HEK293 (cell line): Measurements from ENCODE around the gene COL1A2.

Experiments
- CTCF ChIA-PET: fragments of 350-600 bp; formaldehyde crosslinking; extraction: SDS; loops from one replicate; lab custom pipeline; 2021; ENCODE audit warnings: antibody characterized with exemption; lab: Yijun Ruan, JAX
- POLR2A ChIA-PET: fragments of 300-600 bp; formaldehyde crosslinking; extraction: SDS; loops from one replicate; lab custom pipeline; 2020; ENCODE audit warnings: antibody characterized with exemption, inconsistent platforms; lab: Yijun Ruan, JAX
- H3K27ac ChIP-seq: fragments of 200-500 bp; sonication (Bioruptor generic); 2 replicates; pipeline ENCODE4 v1.5.1; 2014; ENCODE audit warnings: low read depth, low read length, control low read depth, inconsistent platforms; ENCODE audit errors: extremely low read depth
- H3K36me3 ChIP-seq, 2 experiments: fragments of 200-500 bp in 1 of 2; sonication (Bioruptor generic) in 1 of 2; 1 replicate in 1 of 2; 2 replicates in 1 of 2; pipeline ENCODE4 v1.5.1; 2014 to 2017; ENCODE audit warnings: inconsistent platforms in 2 of 2, low read length in 2 of 2; ENCODE audit not compliant: control insufficient read depth in 2 of 2, insufficient read depth in 1 of 2
- H3K4me1 ChIP-seq: fragments of 200-500 bp; sonication (Bioruptor generic); 2 replicates; pipeline ENCODE4 v1.5.1; 2014; ENCODE audit warnings: mild to moderate bottlenecking, low read length, inconsistent platforms; ENCODE audit not compliant: control insufficient read depth, insufficient read depth
- H3K4me3 ChIP-seq: 2 replicates; pipeline ENCODE4 v1.5.1; 2011; ENCODE audit warnings: low read depth, mild to moderate bottlenecking, control low read depth, low read length, moderate library complexity
- H3K9me3 ChIP-seq: fragments of 200-500 bp; sonication (Bioruptor generic); 2 replicates; pipeline ENCODE4 v1.5.1; 2014; ENCODE audit warnings: low read depth, low read length, inconsistent platforms; ENCODE audit not compliant: control insufficient read depth, insufficient read depth
- GFI1B ChIP-seq: fragments of 450-650 bp; formaldehyde crosslinking; IDR thresholded peaks from 2 replicates; pipeline ENCODE4 v1.5.1; 2016; ENCODE audit warnings: missing biosample characterization, missing genetic modification characterization
- GLI4 ChIP-seq: fragments of 450-650 bp; formaldehyde crosslinking; IDR thresholded peaks from 2 replicates; pipeline ENCODE4 v1.5.1; 2016; ENCODE audit warnings: missing biosample characterization, missing genetic modification characterization
- SALL2 ChIP-seq: fragments of 450-650 bp; formaldehyde crosslinking; IDR thresholded peaks from 2 replicates; pipeline ENCODE4 v1.5.0; 2017; ENCODE audit warnings: missing biosample characterization, mild to moderate bottlenecking, missing genetic modification characterization, borderline replicate concordance
- ZBTB17 ChIP-seq: fragments of 450-650 bp; formaldehyde crosslinking; IDR thresholded peaks from 2 replicates; pipeline ENCODE4 v1.5.1; 2016; ENCODE audit warnings: missing biosample characterization, missing genetic modification characterization
- ZNF121 ChIP-seq: fragments of 450-650 bp; formaldehyde crosslinking; IDR thresholded peaks from 2 replicates; pipeline ENCODE4 v1.5.1; 2016; ENCODE audit warnings: missing biosample characterization, missing genetic modification characterization
- ZNF140 ChIP-seq: fragments of 450-650 bp; formaldehyde crosslinking; IDR thresholded peaks from 2 replicates; pipeline ENCODE4 v1.5.1; 2016; ENCODE audit warnings: missing biosample characterization, missing genetic modification characterization
- ZNF174 ChIP-seq: fragments of 450-650 bp; formaldehyde crosslinking; IDR thresholded peaks from 2 replicates; pipeline ENCODE4 v1.5.0; 2017; ENCODE audit warnings: missing biosample characterization, mild to moderate bottlenecking, missing genetic modification characterization
- ZNF214 ChIP-seq: fragments of 450-650 bp; formaldehyde crosslinking; IDR thresholded peaks from 2 replicates; pipeline ENCODE4 v1.5.1; 2017; ENCODE audit warnings: missing biosample characterization, mild to moderate bottlenecking, missing genetic modification characterization, borderline replicate concordance
- ZNF239 ChIP-seq: fragments of 450-650 bp; formaldehyde crosslinking; IDR thresholded peaks from 2 replicates; pipeline ENCODE4 v1.5.1; 2016; ENCODE audit warnings: missing biosample characterization, missing genetic modification characterization
- ZNF311 ChIP-seq: fragments of 450-650 bp; formaldehyde crosslinking; IDR thresholded peaks from 2 replicates; pipeline ENCODE4 v1.5.1; 2017; ENCODE audit warnings: missing biosample characterization, missing genetic modification characterization, borderline replicate concordance
- ZNF341 ChIP-seq: fragments of 450-650 bp; formaldehyde crosslinking; IDR thresholded peaks from 2 replicates; pipeline ENCODE4; 2016; ENCODE audit warnings: low read depth, missing biosample characterization, missing genetic modification characterization
- ZNF473 ChIP-seq: fragments of 450-650 bp; formaldehyde crosslinking; IDR thresholded peaks from 2 replicates; pipeline ENCODE4 v1.5.1; 2017; ENCODE audit warnings: missing biosample characterization, missing genetic modification characterization
- ZNF514 ChIP-seq: fragments of 450-650 bp; formaldehyde crosslinking; IDR thresholded peaks from 2 replicates; pipeline ENCODE4 v1.5.1; 2016; ENCODE audit warnings: missing biosample characterization, missing genetic modification characterization
- ZNF621 ChIP-seq: fragments of 450-650 bp; formaldehyde crosslinking; IDR thresholded peaks from 2 replicates; pipeline ENCODE4 v1.5.1; 2017; ENCODE audit warnings: missing biosample characterization, missing genetic modification characterization
- ZNF768 ChIP-seq: fragments of 450-650 bp; formaldehyde crosslinking; IDR thresholded peaks from 2 replicates; pipeline ENCODE4 v1.5.1; 2018; ENCODE audit warnings: missing biosample characterization, mild to moderate bottlenecking, missing genetic modification characterization
- ZNF785 ChIP-seq: fragments of 450-650 bp; formaldehyde crosslinking; IDR thresholded peaks from 2 replicates; pipeline ENCODE4 v1.5.1; 2016; ENCODE audit warnings: missing biosample characterization, missing genetic modification characterization
- TF ChIP-seq, protein P1 (sequence below): fragments of 450-650 bp; formaldehyde crosslinking; IDR thresholded peaks from 2 replicates; pipeline ENCODE4 v1.5.1; 2016; ENCODE audit warnings: missing biosample characterization, missing genetic modification characterization
- TF ChIP-seq, protein P2 (sequence below): fragments of 450-650 bp; formaldehyde crosslinking; IDR thresholded peaks from 2 replicates; pipeline ENCODE4 v1.5.1; 2016; ENCODE audit warnings: missing biosample characterization, missing genetic modification characterization
- TF ChIP-seq, protein P3 (sequence below): fragments of 450-650 bp; formaldehyde crosslinking; IDR thresholded peaks from 2 replicates; pipeline ENCODE4 v1.5.1; 2016; ENCODE audit warnings: missing biosample characterization, missing genetic modification characterization
- TF ChIP-seq, protein P4 (sequence below): fragments of 450-650 bp; formaldehyde crosslinking; IDR thresholded peaks from 2 replicates; pipeline ENCODE4 v1.5.1; 2017; ENCODE audit warnings: missing biosample characterization, missing genetic modification characterization
- TF ChIP-seq, protein P5 (sequence below): fragments of 450-650 bp; formaldehyde crosslinking; IDR thresholded peaks from 2 replicates; pipeline ENCODE4 v1.5.1; 2016; ENCODE audit warnings: missing biosample characterization, missing genetic modification characterization
- TF ChIP-seq, protein P6 (sequence below): fragments of 450-650 bp; formaldehyde crosslinking; IDR thresholded peaks from 2 replicates; pipeline ENCODE4 v1.5.1; 2016; ENCODE audit warnings: missing biosample characterization, missing genetic modification characterization

Gene COL1A2

DNA sequence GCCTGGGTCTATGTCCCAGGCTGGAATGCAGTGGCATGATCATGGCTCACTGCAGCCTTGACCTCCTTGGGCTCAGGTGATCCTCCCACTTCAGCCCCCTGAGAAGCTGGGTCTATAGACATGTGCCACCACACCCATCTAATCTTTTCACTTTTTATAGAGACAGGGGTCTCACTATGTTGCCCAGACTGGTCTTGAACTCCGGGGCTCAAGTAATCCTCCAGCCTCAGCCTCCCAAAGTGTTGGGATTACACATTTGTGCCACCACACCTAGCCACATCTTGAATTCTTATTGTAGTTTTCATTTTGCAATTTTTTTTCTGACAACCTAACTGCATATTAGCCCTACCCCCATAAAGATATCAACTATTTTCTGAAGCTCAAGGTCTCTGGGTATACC is 18.4 kb upstream of the COL1A2 start:
- ChIA-PET POLR2A (no interaction called here), CTCF (interaction anchor here (0.6 to 1.1 kb wide), 4 partner anchors 15 to 353 kb away, joined by 3 to 11 read pairs (median 4); no protein-coding TSS in a partner anchor)
- no peak overlapping the region for H3K4me3 ChIP-seq
- H3K27ac ChIP-seq = no peak overlapping the region
- H3K9me3 ChIP-seq = no peaks in the 10 kb centered on the region
- TF ChIP-seq ZNF311 (tag by site-specific recombination) (no peak), ZNF239 (tag by site-specific recombination) (no peak), ZNF621 (tag by site-specific recombination) (no peak), ZNF473 (tag by site-specific recombination) (no peak), GLI4 (tag by site-specific recombination) (no peak), ZBTB17 (tag by site-specific recombination) (no peak), ZNF214 (no peak), ZNF341 (tag by site-specific recombination) (no peak), ZNF514 (tag by site-specific recombination) (no peak)
- TF ChIP-seq, protein P1, sequence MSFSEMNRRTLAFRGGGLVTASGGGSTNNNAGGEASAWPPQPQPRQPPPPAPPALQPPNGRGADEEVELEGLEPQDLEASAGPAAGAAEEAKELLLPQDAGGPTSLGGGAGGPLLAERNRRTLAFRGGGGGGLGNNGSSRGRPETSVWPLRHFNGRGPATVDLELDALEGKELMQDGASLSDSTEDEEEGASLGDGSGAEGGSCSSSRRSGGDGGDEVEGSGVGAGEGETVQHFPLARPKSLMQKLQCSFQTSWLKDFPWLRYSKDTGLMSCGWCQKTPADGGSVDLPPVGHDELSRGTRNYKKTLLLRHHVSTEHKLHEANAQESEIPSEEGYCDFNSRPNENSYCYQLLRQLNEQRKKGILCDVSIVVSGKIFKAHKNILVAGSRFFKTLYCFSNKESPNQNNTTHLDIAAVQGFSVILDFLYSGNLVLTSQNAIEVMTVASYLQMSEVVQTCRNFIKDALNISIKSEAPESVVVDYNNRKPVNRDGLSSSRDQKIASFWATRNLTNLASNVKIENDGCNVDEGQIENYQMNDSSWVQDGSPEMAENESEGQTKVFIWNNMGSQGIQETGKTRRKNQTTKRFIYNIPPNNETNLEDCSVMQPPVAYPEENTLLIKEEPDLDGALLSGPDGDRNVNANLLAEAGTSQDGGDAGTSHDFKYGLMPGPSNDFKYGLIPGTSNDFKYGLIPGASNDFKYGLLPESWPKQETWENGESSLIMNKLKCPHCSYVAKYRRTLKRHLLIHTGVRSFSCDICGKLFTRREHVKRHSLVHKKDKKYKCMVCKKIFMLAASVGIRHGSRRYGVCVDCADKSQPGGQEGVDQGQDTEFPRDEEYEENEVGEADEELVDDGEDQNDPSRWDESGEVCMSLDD (tag by site-specific recombination) = no peak
- TF ChIP-seq, protein P2, sequence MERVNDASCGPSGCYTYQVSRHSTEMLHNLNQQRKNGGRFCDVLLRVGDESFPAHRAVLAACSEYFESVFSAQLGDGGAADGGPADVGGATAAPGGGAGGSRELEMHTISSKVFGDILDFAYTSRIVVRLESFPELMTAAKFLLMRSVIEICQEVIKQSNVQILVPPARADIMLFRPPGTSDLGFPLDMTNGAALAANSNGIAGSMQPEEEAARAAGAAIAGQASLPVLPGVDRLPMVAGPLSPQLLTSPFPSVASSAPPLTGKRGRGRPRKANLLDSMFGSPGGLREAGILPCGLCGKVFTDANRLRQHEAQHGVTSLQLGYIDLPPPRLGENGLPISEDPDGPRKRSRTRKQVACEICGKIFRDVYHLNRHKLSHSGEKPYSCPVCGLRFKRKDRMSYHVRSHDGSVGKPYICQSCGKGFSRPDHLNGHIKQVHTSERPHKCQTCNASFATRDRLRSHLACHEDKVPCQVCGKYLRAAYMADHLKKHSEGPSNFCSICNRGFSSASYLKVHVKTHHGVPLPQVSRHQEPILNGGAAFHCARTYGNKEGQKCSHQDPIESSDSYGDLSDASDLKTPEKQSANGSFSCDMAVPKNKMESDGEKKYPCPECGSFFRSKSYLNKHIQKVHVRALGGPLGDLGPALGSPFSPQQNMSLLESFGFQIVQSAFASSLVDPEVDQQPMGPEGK (tag by site-specific recombination) = no peak
- TF ChIP-seq, protein P3, sequence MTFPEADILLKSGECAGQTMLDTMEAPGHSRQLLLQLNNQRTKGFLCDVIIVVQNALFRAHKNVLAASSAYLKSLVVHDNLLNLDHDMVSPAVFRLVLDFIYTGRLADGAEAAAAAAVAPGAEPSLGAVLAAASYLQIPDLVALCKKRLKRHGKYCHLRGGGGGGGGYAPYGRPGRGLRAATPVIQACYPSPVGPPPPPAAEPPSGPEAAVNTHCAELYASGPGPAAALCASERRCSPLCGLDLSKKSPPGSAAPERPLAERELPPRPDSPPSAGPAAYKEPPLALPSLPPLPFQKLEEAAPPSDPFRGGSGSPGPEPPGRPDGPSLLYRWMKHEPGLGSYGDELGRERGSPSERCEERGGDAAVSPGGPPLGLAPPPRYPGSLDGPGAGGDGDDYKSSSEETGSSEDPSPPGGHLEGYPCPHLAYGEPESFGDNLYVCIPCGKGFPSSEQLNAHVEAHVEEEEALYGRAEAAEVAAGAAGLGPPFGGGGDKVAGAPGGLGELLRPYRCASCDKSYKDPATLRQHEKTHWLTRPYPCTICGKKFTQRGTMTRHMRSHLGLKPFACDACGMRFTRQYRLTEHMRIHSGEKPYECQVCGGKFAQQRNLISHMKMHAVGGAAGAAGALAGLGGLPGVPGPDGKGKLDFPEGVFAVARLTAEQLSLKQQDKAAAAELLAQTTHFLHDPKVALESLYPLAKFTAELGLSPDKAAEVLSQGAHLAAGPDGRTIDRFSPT = no peak
- no peaks in the 10 kb centered on the region for H3K36me3 ChIP-seq
- H3K4me1 ChIP-seq = no peaks in the 10 kb centered on the region

DNA sequence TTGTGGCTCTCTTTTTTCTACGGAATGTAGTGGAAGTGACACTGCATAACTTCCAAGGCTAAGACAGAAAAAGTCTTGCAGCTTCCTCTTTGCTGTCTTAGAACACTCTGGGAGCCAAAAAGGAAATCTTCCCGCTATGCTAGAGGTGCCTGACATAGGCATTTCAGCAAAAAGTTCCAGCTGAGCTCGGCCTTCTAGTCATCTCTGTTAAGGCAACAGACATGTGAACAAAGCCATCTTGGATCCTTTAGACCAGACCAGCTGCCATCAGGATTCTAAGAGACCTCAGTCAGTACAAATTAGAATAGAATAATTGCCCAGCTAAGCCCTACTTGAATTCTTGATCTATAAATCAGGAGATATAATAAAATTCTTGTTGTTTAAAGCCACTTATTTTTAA is 16.3 kb upstream of the COL1A2 start:
- Histone ChIP-seq H3K4me3 (no peak overlapping the region), H3K4me1 (no peaks in the 10 kb centered on the region), H3K27ac (no peak overlapping the region), H3K36me3 (no peaks in the 10 kb centered on the region), H3K9me3 (no peaks in the 10 kb centered on the region)
- TF ChIP-seq ZNF768 (no peak), ZNF140 (no peak), ZNF174 (no peak)
- ChIA-PET CTCF (no interaction called here), POLR2A (no interaction called here)

DNA sequence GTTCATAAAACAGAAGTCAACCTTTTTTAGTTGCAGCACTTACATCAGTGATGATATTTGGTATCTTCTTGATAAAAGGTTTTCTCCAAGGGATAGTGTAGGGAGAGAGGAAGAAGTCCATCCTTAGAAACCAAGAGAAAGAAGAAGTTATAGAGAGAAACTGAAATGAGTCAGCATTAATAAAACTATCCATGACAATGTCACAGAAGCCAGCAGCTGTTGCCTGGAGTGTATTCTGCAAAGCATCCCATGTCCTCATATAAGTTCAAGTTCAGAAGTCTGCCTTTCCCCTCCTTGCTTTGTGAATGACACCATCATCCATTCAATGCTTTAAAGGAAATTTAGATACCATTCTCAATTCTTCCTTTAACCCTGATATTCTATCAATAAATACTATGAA is 14.4 kb upstream of the COL1A2 start:
- Histone ChIP-seq H3K9me3 (no peaks in the 10 kb centered on the region), H3K27ac (no peak overlapping the region), H3K4me3 (no peak overlapping the region), H3K4me1 (no peaks in the 10 kb centered on the region), H3K36me3 (no peaks in the 10 kb centered on the region)
- ChIA-PET CTCF (no interaction called here), POLR2A (no interaction called here)
- TF ChIP-seq GFI1B (tag by site-specific recombination) (no peak), ZNF121 (no peak), ZNF785 (tag by site-specific recombination) (no peak), SALL2 (tag by site-specific recombination) (no peak)
- TF ChIP-seq, protein P4, sequence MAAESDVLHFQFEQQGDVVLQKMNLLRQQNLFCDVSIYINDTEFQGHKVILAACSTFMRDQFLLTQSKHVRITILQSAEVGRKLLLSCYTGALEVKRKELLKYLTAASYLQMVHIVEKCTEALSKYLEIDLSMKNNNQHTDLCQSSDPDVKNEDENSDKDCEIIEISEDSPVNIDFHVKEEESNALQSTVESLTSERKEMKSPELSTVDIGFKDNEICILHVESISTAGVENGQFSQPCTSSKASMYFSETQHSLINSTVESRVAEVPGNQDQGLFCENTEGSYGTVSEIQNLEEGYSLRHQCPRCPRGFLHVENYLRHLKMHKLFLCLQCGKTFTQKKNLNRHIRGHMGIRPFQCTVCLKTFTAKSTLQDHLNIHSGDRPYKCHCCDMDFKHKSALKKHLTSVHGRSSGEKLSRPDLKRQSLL (tag by site-specific recombination) = no peak
- TF ChIP-seq, protein P5, sequence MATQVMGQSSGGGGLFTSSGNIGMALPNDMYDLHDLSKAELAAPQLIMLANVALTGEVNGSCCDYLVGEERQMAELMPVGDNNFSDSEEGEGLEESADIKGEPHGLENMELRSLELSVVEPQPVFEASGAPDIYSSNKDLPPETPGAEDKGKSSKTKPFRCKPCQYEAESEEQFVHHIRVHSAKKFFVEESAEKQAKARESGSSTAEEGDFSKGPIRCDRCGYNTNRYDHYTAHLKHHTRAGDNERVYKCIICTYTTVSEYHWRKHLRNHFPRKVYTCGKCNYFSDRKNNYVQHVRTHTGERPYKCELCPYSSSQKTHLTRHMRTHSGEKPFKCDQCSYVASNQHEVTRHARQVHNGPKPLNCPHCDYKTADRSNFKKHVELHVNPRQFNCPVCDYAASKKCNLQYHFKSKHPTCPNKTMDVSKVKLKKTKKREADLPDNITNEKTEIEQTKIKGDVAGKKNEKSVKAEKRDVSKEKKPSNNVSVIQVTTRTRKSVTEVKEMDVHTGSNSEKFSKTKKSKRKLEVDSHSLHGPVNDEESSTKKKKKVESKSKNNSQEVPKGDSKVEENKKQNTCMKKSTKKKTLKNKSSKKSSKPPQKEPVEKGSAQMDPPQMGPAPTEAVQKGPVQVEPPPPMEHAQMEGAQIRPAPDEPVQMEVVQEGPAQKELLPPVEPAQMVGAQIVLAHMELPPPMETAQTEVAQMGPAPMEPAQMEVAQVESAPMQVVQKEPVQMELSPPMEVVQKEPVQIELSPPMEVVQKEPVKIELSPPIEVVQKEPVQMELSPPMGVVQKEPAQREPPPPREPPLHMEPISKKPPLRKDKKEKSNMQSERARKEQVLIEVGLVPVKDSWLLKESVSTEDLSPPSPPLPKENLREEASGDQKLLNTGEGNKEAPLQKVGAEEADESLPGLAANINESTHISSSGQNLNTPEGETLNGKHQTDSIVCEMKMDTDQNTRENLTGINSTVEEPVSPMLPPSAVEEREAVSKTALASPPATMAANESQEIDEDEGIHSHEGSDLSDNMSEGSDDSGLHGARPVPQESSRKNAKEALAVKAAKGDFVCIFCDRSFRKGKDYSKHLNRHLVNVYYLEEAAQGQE (tag by site-specific recombination) = no peak
- TF ChIP-seq, protein P6, sequence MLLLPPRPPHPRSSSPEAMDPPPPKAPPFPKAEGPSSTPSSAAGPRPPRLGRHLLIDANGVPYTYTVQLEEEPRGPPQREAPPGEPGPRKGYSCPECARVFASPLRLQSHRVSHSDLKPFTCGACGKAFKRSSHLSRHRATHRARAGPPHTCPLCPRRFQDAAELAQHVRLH = no peak
